OCI-LY7 (cell line): Measurements from ENCODE around the gene CREB3. TPM values are rescaled to one million over a fixed set of nuclear protein-coding genes. Genes with fewer than 3 reads are reported as not detected.

ENCODE experiments used
- BruUV-seq: library from RNA; stranded (reverse); fragments of 400-500 nt; replicated peaks from 2 replicates; lab custom pipeline; 2021; lab: Mats Ljungman, UMichigan
- CTCF ChIA-PET: fragments of 300-600 bp; sonication (Branson Sonifier 250); formaldehyde crosslinking; loops from one replicate; lab custom pipeline; 2022; ENCODE audit warnings: antibody characterized with exemption; ENCODE audit not compliant: unreplicated experiment; lab: Charles Lee
- POLR2A ChIA-PET: fragments of 300-600 bp; sonication (Branson Sonifier 250); formaldehyde crosslinking; loops from one replicate; lab custom pipeline; 2022; ENCODE audit warnings: antibody characterized with exemption; lab: Charles Lee
- DNase-seq: peaks from one replicate; pipeline ENCODE4 v3.0.0-alpha.2; 2015; ENCODE audit warnings: low spot score
- H2AFZ ChIP-seq: fragments of 200-600 bp; sonication (generic), shearing (Covaris generic); 2 replicates; pipeline ENCODE4 v1.6.1; 2014; ENCODE audit warnings: mild to moderate bottlenecking, antibody characterized with exemption, low read length, moderate library complexity
- H3K27ac ChIP-seq: fragments of 200-600 bp; sonication (generic); 2 replicates; pipeline ENCODE4 v1.5.1; 2014; ENCODE audit warnings: mixed run types, low read depth, mild to moderate bottlenecking, moderate library complexity, low read length, inconsistent platforms; ENCODE audit not compliant: poor library complexity, severe bottlenecking
- H3K36me3 ChIP-seq: fragments of 200-600 bp; sonication (generic); 2 replicates; pipeline ENCODE4 v1.6.1; 2014; ENCODE audit warnings: mild to moderate bottlenecking, antibody characterized with exemption, low read length, moderate library complexity, mixed read lengths; ENCODE audit not compliant: insufficient read depth
- H3K4me1 ChIP-seq: fragments of 200-600 bp; sonication (generic); 2 replicates; pipeline ENCODE4 v1.5.1; 2014; ENCODE audit warnings: mild to moderate bottlenecking, low read length; ENCODE audit not compliant: insufficient read depth, poor library complexity, severe bottlenecking
- H3K4me2 ChIP-seq: fragments of 200-600 bp; sonication (generic); 2 replicates; pipeline ENCODE4 v1.6.1; 2014; ENCODE audit warnings: mild to moderate bottlenecking, low read length
- H3K4me3 ChIP-seq: fragments of 200-600 bp; sonication (generic); 2 replicates; pipeline ENCODE4 v1.5.1; 2014; ENCODE audit warnings: mild to moderate bottlenecking, low read depth, low read length; ENCODE audit not compliant: poor library complexity, severe bottlenecking
- H3K79me2 ChIP-seq: fragments of 200-600 bp; sonication (generic); 2 replicates; pipeline ENCODE4 v1.6.1; 2016; ENCODE audit warnings: low read depth, mild to moderate bottlenecking, low read length, moderate library complexity, mixed read lengths; ENCODE audit not compliant: insufficient read depth
- H3K9me2 ChIP-seq: fragments of 200-600 bp; sonication (generic); 2 replicates; pipeline ENCODE4 v1.6.1; 2016; ENCODE audit warnings: mild to moderate bottlenecking, low read length, mixed read lengths; ENCODE audit not compliant: insufficient read depth
- H3K9me3 ChIP-seq: fragments of 200-600 bp; sonication (generic); 2 replicates; pipeline ENCODE4 v1.6.1; 2014; ENCODE audit warnings: mild to moderate bottlenecking, mixed run types, low read length, mixed read lengths
- H4K20me1 ChIP-seq: fragments of 200-600 bp; sonication (generic); 2 replicates; pipeline ENCODE4 v1.6.1; 2014; ENCODE audit warnings: mild to moderate bottlenecking, antibody characterized with exemption, low read length, moderate library complexity, mixed read lengths; ENCODE audit not compliant: insufficient read depth
- EZH2phosphoT487 ChIP-seq: fragments of 200-600 bp; sonication (generic); IDR thresholded peaks from 2 replicates; pipeline ENCODE4 v1.6.1; 2018; ENCODE audit warnings: low read depth, borderline replicate concordance, mild to moderate bottlenecking, mixed run types, antibody characterized with exemption, low read length, moderate library complexity, mixed read lengths
- intact Hi-C: fragments of 100-400 bp; cut with micrococcal nuclease; formaldehyde crosslinking; loops from one replicate; pipeline ENCODE4 v1.10.0; 2022; ENCODE audit not compliant: unreplicated experiment
- total RNA-seq, 2 experiments: library from RNA; depleted of rRNA in 1 of 2; stranded (reverse); fragments of >200 nt in 1 of 2; shearing (Covaris generic) in 1 of 2; gene quantifications; 2 replicates each; pipeline ENCODE4 v1.2.3, GENCODE V29; 2014 to 2022
- TF ChIP-seq, protein P1 (sequence below): fragments of 200-600 bp; sonication (generic); conservative IDR thresholded peaks from 2 replicates; pipeline ENCODE4 v1.5.1; 2014; ENCODE audit warnings: mild to moderate bottlenecking, antibody characterized with exemption, low read length, moderate library complexity, mixed read lengths

Gene CREB3
- total RNA-seq, 2 experiments from 2014 or later = 18.2 to 23.0 TPM

DNA sequence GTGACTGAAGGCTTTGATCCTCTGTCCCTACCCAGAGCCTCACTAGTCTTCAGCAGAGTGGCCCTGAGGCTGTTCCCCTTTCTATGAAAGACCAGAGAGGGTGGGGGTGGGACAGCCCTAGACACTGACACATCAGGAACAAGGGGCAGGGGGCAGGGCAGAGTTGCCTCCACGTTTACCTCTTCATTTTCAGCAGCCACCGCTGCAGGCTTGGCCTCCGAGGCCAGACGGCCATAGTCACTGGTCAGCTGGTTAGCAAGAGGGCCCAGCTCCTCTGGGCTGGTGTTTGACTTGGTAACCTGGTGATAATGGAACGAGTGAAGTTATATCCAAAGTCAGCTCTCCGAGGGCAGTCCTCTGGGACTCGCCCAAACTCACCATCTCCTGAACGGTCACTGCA lies 27.1 kb upstream of the CREB3 start:
- H2AFZ ChIP-seq = no peak overlapping the region
- no peak overlapping the region for H3K4me3 ChIP-seq
- intact Hi-C loops = no loop called here
- H3K27ac ChIP-seq = no peak overlapping the region
- H4K20me1 ChIP-seq = no peaks in the 10 kb centered on the region
- H3K4me2 ChIP-seq = no peak overlapping the region
- DNase-seq = no peak
- no peaks in the 10 kb centered on the region for H3K4me1 ChIP-seq
- CTCF ChIA-PET = interaction anchor here (0.9 kb wide), 1 partner anchor 9 kb away, joined by 3 read pairs; no protein-coding TSS in a partner anchor
- no TSS peak for BruUV-seq
- POLR2A ChIA-PET = no interaction called here
- TF ChIP-seq EZH2phosphoT487 = no peak
- no peaks in the 10 kb centered on the region for H3K9me2 ChIP-seq
- peaks cover 96% of the 10 kb centered on the region for H3K36me3 ChIP-seq
- H3K9me3 ChIP-seq = no peaks in the 10 kb centered on the region
- H3K79me2 ChIP-seq = no peaks in the 10 kb centered on the region

DNA sequence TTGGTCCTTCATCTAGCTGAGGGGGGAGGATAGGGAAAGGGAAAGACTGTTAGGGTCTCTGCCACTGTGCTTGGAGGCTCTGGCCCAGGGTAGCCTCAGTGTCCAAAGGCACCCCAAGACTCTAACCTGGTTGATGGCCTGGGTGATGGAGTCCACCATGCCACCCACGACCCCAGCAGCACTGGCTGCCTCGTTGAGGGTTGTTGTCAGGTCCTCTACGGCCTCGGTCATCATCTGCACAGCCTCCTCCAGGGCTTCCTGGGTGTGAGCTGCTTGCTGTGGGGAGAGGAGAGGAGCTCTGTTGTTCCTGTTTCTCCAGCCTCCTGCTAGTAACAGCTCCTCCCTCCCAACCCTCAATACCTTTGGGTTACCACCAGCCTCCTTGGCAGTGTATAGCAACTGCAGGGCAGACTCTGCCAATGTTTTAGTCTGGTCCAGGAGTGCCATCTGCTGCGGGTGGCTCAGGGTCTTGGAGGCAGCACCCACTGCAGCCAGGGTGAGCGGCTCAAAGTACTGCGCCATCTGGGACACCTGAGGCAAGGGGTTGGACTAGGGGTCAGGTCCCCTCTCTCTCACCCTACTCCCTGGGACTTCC lies 26.5 kb upstream of the CREB3 start:
- Histone ChIP-seq H3K9me3 (no peaks in the 10 kb centered on the region), H3K4me3 (no peak overlapping the region), H3K4me1 (no peaks in the 10 kb centered on the region), H3K27ac (no peak overlapping the region), H4K20me1 (no peaks in the 10 kb centered on the region), H2AFZ (no peak overlapping the region), H3K79me2 (no peaks in the 10 kb centered on the region), H3K4me2 (no peak overlapping the region), H3K36me3 (peaks cover 96% of the 10 kb centered on the region), H3K9me2 (no peaks in the 10 kb centered on the region)
- DNase-seq = no peak
- TF ChIP-seq, protein P1, sequence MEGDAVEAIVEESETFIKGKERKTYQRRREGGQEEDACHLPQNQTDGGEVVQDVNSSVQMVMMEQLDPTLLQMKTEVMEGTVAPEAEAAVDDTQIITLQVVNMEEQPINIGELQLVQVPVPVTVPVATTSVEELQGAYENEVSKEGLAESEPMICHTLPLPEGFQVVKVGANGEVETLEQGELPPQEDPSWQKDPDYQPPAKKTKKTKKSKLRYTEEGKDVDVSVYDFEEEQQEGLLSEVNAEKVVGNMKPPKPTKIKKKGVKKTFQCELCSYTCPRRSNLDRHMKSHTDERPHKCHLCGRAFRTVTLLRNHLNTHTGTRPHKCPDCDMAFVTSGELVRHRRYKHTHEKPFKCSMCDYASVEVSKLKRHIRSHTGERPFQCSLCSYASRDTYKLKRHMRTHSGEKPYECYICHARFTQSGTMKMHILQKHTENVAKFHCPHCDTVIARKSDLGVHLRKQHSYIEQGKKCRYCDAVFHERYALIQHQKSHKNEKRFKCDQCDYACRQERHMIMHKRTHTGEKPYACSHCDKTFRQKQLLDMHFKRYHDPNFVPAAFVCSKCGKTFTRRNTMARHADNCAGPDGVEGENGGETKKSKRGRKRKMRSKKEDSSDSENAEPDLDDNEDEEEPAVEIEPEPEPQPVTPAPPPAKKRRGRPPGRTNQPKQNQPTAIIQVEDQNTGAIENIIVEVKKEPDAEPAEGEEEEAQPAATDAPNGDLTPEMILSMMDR = no peak
- TF ChIP-seq EZH2phosphoT487 = no peak
- intact Hi-C loops = no loop called here
- POLR2A ChIA-PET = no interaction called here
- CTCF ChIA-PET = no interaction called here
- BruUV-seq = TSS peak; percentile 71

DNA sequence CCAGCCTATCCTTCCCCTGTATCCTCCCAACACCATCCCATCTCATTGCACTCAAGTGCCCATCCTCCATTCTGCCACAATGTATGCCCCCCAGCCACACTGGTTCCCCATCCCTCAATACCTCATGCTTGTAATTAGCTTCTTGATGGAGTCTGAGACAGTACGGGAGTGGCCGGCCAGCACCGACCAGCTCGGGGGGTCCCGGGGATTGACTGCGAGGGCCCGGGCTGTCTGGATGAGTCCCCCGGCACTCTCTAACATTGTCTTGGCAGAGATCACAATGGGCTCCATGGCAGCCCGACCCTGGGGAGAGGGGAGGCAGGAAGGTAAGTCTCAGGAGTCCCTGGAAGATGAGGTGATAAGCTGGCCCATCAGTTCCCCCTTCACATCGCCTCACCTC lies 25.5 kb upstream of the CREB3 start:
- TF ChIP-seq EZH2phosphoT487 = no peak
- TF ChIP-seq, protein P1 = no peak
- Histone ChIP-seq H3K36me3 (peaks cover 96% of the 10 kb centered on the region), H3K79me2 (no peaks in the 10 kb centered on the region), H3K4me3 (no peak overlapping the region), H3K9me2 (no peaks in the 10 kb centered on the region), H4K20me1 (no peaks in the 10 kb centered on the region), H2AFZ (no peak overlapping the region), H3K4me1 (no peaks in the 10 kb centered on the region), H3K4me2 (no peak overlapping the region), H3K27ac (no peak overlapping the region), H3K9me3 (no peaks in the 10 kb centered on the region)
- POLR2A ChIA-PET = no interaction called here
- BruUV-seq = no TSS peak
- CTCF ChIA-PET = no interaction called here
- DNase-seq = no peak
- intact Hi-C loops = no loop called here
